B cell (primary cell): ENCODE data around the gene TMEM220. TPM values are rescaled to one million over a fixed set of nuclear protein-coding genes. Genes with fewer than 3 reads are reported as not detected.

ENCODE experiments used
- ATAC-seq: fragments of 200-7000 bp; cut with Tn5 transposase; one replicate; pipeline ENCODE4 v1.10.0; 2021; ENCODE audit warnings: low read depth, mild to moderate bottlenecking, moderate number of reproducible peaks, moderate library complexity
- CTCF ChIA-PET: fragments of 350-600 bp; sonication (Branson Sonifier 250); formaldehyde crosslinking; loops from one replicate; lab custom pipeline; 2021; ENCODE audit warnings: antibody characterized with exemption, inconsistent platforms; lab: Charles Lee
- POLR2A ChIA-PET: fragments of 350-600 bp; sonication (Branson Sonifier 250); formaldehyde crosslinking; loops from one replicate; lab custom pipeline; 2021; ENCODE audit warnings: antibody characterized with exemption; lab: Charles Lee
- DNase-seq: peaks from one replicate; pipeline ENCODE4 v3.0.0; 2013
- H2AFZ ChIP-seq: 2 replicates; pipeline ENCODE4 v1.6.1; 2012; ENCODE audit warnings: mild to moderate bottlenecking, low read depth, low read length; ENCODE audit not compliant: insufficient read depth, poor library complexity, severe bottlenecking
- H3K27ac ChIP-seq, 2 donors: 1 replicate in 1 of 2; 2 replicates in 1 of 2; pipeline ENCODE4 v1.5.1; 2012 to 2013; ENCODE audit warnings: low read length in 2 of 2, mild to moderate bottlenecking in 2 of 2, moderate library complexity in 1 of 2
- H3K27me3 ChIP-seq, 4 experiments: fragments of 200-600 bp in 1 of 4; sonication (generic) in 1 of 4; replicated peaks in 1 of 4; 1 replicate in 2 of 4; 2 replicates in 2 of 4; pipeline versions ENCODE4 v1.6.1 to v1.7.0; 2013 to 2016; ENCODE audit warnings: low read length in 3 of 4, mild to moderate bottlenecking in 2 of 4, mixed read lengths in 1 of 4, moderate library complexity in 1 of 4; ENCODE audit not compliant: insufficient read depth in 4 of 4, control insufficient read depth in 3 of 4; ENCODE audit errors: control extremely low read depth in 1 of 4
- H3K36me3 ChIP-seq, 2 experiments: replicated peaks in 1 of 2; 1 replicate in 1 of 2; 2 replicates in 1 of 2; pipeline versions ENCODE4 v1.6.1 to v1.7.1; 2013; ENCODE audit warnings: low read length in 1 of 2; ENCODE audit not compliant: insufficient read depth in 2 of 2, control insufficient read depth in 1 of 2; ENCODE audit errors: control extremely low read depth in 1 of 2, extremely low read depth in 1 of 2
- H3K4me1 ChIP-seq, 2 donors: fragments of 200-600 bp in 1 of 2; sonication (generic) in 1 of 2; 1 replicate in 1 of 2; 2 replicates in 1 of 2; pipeline versions ENCODE4 v1.5.1 to v1.6.1; 2013 to 2017; ENCODE audit warnings: low read length in 2 of 2; ENCODE audit not compliant: control insufficient read depth in 2 of 2, insufficient read depth in 2 of 2
- H3K4me2 ChIP-seq: replicated peaks from 2 replicates; pipeline ENCODE3; 2012; ENCODE audit warnings: mild to moderate bottlenecking, low read depth, low read length; ENCODE audit not compliant: poor library complexity, severe bottlenecking
- H3K4me3 ChIP-seq, 5 experiments: fragments of 200-600 bp in 1 of 5; sonication (generic) in 1 of 5; 1 replicate in 3 of 5; 2 replicates in 2 of 5; pipeline versions ENCODE4 v1.5.1 to v1.7.0; 2011 to 2016; ENCODE audit warnings: low read length in 4 of 5, mild to moderate bottlenecking in 4 of 5, low read depth in 2 of 5, control low read depth in 1 of 5, moderate library complexity in 1 of 5; ENCODE audit not compliant: insufficient read depth in 1 of 5; ENCODE audit errors: control extremely low read depth in 1 of 5, extremely low read depth in 1 of 5
- H3K79me2 ChIP-seq: fragments of 200-600 bp; sonication (generic); one replicate; pipeline ENCODE4 v1.6.0; 2016; ENCODE audit warnings: low read length; ENCODE audit not compliant: control insufficient read depth, insufficient read depth
- H3K9ac ChIP-seq: fragments of 200-600 bp; sonication (generic); 2 replicates; pipeline ENCODE4 v1.6.1; 2017; ENCODE audit warnings: mild to moderate bottlenecking, low read length, moderate library complexity
- H3K9me3 ChIP-seq, 3 donors: one replicate each; pipeline versions ENCODE4 v1.6.1 to v1.7.1; 2013; ENCODE audit warnings: low read length in 2 of 3; ENCODE audit not compliant: control insufficient read depth in 2 of 3, insufficient read depth in 1 of 3; ENCODE audit errors: control extremely low read depth in 1 of 3
- H4K20me1 ChIP-seq: 2 replicates; pipeline ENCODE4 v1.6.0; 2012; ENCODE audit warnings: mild to moderate bottlenecking, low read length; ENCODE audit not compliant: insufficient read depth, control insufficient read depth, poor library complexity, severe bottlenecking
- H3K27ac Mint-ChIP-seq: one replicate; pipeline ENCODE4 v1.8.0; 2021; ENCODE audit warnings: mixed read lengths
- H3K27me3 Mint-ChIP-seq: one replicate; pipeline ENCODE4 v1.8.0; 2021; ENCODE audit warnings: mixed read lengths
- H3K4me1 Mint-ChIP-seq: one replicate; pipeline ENCODE4 v1.8.0; 2021; ENCODE audit warnings: mixed read lengths
- H3K4me3 Mint-ChIP-seq: one replicate; pipeline ENCODE4 v1.8.0; 2021; ENCODE audit warnings: mixed read lengths
- H3K9me3 Mint-ChIP-seq: one replicate; pipeline ENCODE4 v1.8.0; 2022; ENCODE audit warnings: mixed read lengths; ENCODE audit not compliant: insufficient read depth
- EZH2 ChIP-seq: IDR thresholded peaks from 2 replicates; pipeline ENCODE4 v1.6.1; 2012; ENCODE audit warnings: borderline replicate concordance, low read depth, mild to moderate bottlenecking, moderate library complexity, low read length; ENCODE audit not compliant: insufficient read depth, poor library complexity, severe bottlenecking
- WGBS: methylation state at CpG from one replicate; pipeline ENCODE4 v1.1.5; 2013; ENCODE audit warnings: missing lambda C conversion rate; ENCODE audit not compliant: insufficient coverage; 5-methylcytosine and 5-hydroxymethylcytosine counted together
- intact Hi-C: fragments of 100-400 bp; cut with micrococcal nuclease; formaldehyde crosslinking; loops from one replicate; pipeline ENCODE4 v1.10.0; 2022
- polyA plus RNA-seq: library from polyadenylated mRNA; depleted of rRNA; stranded (reverse); fragments of >200 nt; gene quantifications from 2 replicates; pipeline ENCODE4 v1.2.3, GENCODE V29; 2012
- total RNA-seq, 2 donors: library from RNA; stranded (reverse); fragments of 120-200 nt in 1 of 2; gene quantifications; 1 replicate in 1 of 2; 2 replicates in 1 of 2; pipeline versions ENCODE4 v1.2.3 to v1.2.4, GENCODE V29; 2013 to 2022
- TF ChIP-seq, protein P1 (sequence below): fragments of 200-600 bp; IDR thresholded peaks from one replicate; pipeline ENCODE4 v1.8.0; 2022; ENCODE audit warnings: antibody characterized with exemption, mild to moderate bottlenecking

TMEM220 gene
- total and polyA plus RNA-seq, 2 donors (not counting 1 experiment from before 2014, with no cell fraction given), result 2.9 to 7.4 TPM

DNA sequence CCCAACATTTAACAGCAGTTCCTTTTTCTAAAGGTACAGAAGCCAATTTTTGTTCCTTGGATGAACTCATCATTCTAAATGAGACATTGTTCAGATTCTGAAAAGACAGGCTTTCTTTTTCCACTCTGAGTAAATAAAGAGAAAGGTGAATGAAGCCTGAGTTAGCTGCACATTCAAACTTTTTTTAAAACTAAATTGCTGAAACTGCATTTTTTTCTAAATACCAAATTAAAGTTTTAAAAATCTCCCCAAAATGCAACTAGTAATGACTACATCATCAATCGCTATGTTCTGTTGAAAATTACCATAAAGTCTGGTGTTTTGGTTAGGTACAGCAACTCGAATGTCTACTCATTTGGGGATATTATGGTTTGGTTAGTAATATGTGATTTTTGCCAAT lies 42.3 kb downstream of the TMEM220 start:
- Histone ChIP-seq H3K4me3 (no peak overlapping the region), H3K4me2 (no peak overlapping the region), H4K20me1 (peaks cover 11% of the 10 kb centered on the region), H3K9ac (no peak overlapping the region), H3K36me3 (peaks cover 10 to 82% of the 10 kb centered on the region in 2 experiments), H3K4me1 (peaks cover 0 to 3% of the 10 kb centered on the region in 2 donors), H3K27ac (no peak overlapping the region), H2AFZ (no peak overlapping the region), H3K9me3 (no peaks in the 10 kb centered on the region), H3K79me2 (peaks cover 36% of the 10 kb centered on the region), H3K27me3 (no peaks in the 10 kb centered on the region)
- DNase-seq (no peak), ATAC-seq (no peak)
- WGBS, result no CpG with 5 or more reads among the region's 2 CpGs
- intact Hi-C loops, result no loop called here
- no peak for TF ChIP-seq EZH2
- TF ChIP-seq, protein P1, sequence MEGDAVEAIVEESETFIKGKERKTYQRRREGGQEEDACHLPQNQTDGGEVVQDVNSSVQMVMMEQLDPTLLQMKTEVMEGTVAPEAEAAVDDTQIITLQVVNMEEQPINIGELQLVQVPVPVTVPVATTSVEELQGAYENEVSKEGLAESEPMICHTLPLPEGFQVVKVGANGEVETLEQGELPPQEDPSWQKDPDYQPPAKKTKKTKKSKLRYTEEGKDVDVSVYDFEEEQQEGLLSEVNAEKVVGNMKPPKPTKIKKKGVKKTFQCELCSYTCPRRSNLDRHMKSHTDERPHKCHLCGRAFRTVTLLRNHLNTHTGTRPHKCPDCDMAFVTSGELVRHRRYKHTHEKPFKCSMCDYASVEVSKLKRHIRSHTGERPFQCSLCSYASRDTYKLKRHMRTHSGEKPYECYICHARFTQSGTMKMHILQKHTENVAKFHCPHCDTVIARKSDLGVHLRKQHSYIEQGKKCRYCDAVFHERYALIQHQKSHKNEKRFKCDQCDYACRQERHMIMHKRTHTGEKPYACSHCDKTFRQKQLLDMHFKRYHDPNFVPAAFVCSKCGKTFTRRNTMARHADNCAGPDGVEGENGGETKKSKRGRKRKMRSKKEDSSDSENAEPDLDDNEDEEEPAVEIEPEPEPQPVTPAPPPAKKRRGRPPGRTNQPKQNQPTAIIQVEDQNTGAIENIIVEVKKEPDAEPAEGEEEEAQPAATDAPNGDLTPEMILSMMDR, result no peak
- no peak overlapping the region for H3K27ac Mint-ChIP-seq
- ChIA-PET POLR2A (no interaction called here), CTCF (interaction anchor here (1.1 kb wide), 1 partner anchor 41 kb away, joined by 4 read pairs; no protein-coding TSS in a partner anchor)
- H3K9me3 Mint-ChIP-seq, result no peaks in the 10 kb centered on the region
- H3K27me3 Mint-ChIP-seq, result no peaks in the 10 kb centered on the region
- H3K4me1 Mint-ChIP-seq, result peaks cover 19% of the 10 kb centered on the region
- no peak overlapping the region for H3K4me3 Mint-ChIP-seq

GRCh38 chr17:10683853-10684252 lies 46.0 kb downstream of the TMEM220 start:
- no peak overlapping the region for H3K9ac ChIP-seq
- H3K9me3 Mint-ChIP-seq, result no peaks in the 10 kb centered on the region
- ChIA-PET CTCF (interaction anchor here (1.0 to 2.7 kb wide), 6 partner anchors 9 to 161 kb away, joined by 3 to 9 read pairs (median 6); no protein-coding TSS in a partner anchor), POLR2A (no interaction called here)
- no peaks in the 10 kb centered on the region for H3K27me3 ChIP-seq
- H3K36me3 ChIP-seq, result peaks cover 10 to 78% of the 10 kb centered on the region in 2 experiments
- H3K4me1 Mint-ChIP-seq, result peaks cover 5% of the 10 kb centered on the region
- peaks cover 15% of the 10 kb centered on the region for H3K79me2 ChIP-seq
- H2AFZ ChIP-seq, result no peak overlapping the region
- H3K27ac ChIP-seq, result no peak overlapping the region
- no peak overlapping the region for H3K4me2 ChIP-seq
- H3K27ac Mint-ChIP-seq, result no peak overlapping the region
- intact Hi-C loops, result loop anchor here (2.0 kb wide), 1 partner anchor 37 kb away; no protein-coding TSS in a partner anchor
- TF ChIP-seq, protein P1, result peak; percentile 67
- TF ChIP-seq EZH2, result no peak
- no peaks in the 10 kb centered on the region for H3K4me1 ChIP-seq
- ATAC-seq, result no peak
- H3K4me3 ChIP-seq, result no peak overlapping the region
- WGBS, result no CpG with 5 or more reads among the region's 2 CpGs
- no peaks in the 10 kb centered on the region for H3K9me3 ChIP-seq
- H4K20me1 ChIP-seq, result peaks cover 11% of the 10 kb centered on the region
- no peak overlapping the region for H3K4me3 Mint-ChIP-seq
- DNase-seq, result peak; percentile 27
- H3K27me3 Mint-ChIP-seq, result no peaks in the 10 kb centered on the region
